GM23338 (cell line): Measurements from ENCODE around the gene LATS1. TPM values are rescaled to one million over a fixed set of nuclear protein-coding genes. Genes with fewer than 3 reads are reported as not detected.

Experiments used
- ATAC-seq: fragments of 200-7000 bp; cut with Tn5 transposase; 3 replicates; pipeline ENCODE4 v1.9.1; 2020
- DNase-seq: peaks from one replicate; pipeline ENCODE4 v3.0.0-alpha.2; 2015; ENCODE audit warnings: low spot score
- H2AFZ ChIP-seq: fragments of 200-600 bp; sonication (generic); 2 replicates; pipeline ENCODE4 v1.8.0; 2016; ENCODE audit warnings: antibody characterized with exemption, mild to moderate bottlenecking, moderate library complexity
- H3F3A ChIP-seq: fragments of 200-600 bp; sonication (generic); replicated peaks from 2 replicates; pipeline ENCODE4 v1.8.0; 2017; ENCODE audit warnings: antibody characterized with exemption, mixed run types, low read depth
- H3K27ac ChIP-seq: fragments of 200-600 bp; sonication (generic); 2 replicates; pipeline ENCODE4 v1.6.1; 2016; ENCODE audit warnings: low read depth
- H3K27me3 ChIP-seq: fragments of 200-600 bp; sonication (generic); 2 replicates; pipeline ENCODE4 v1.8.0; 2016; ENCODE audit warnings: mild to moderate bottlenecking, mixed run types, moderate library complexity; ENCODE audit not compliant: insufficient read depth
- H3K36me3 ChIP-seq: fragments of 200-600 bp; sonication (generic); 2 replicates; pipeline ENCODE4 v1.8.0; 2016; ENCODE audit warnings: mild to moderate bottlenecking; ENCODE audit not compliant: insufficient read depth
- H3K4me1 ChIP-seq: fragments of 200-600 bp; sonication (generic); 2 replicates; pipeline ENCODE4 v1.8.0; 2016; ENCODE audit warnings: mild to moderate bottlenecking, moderate library complexity; ENCODE audit not compliant: insufficient read depth
- H3K4me2 ChIP-seq: fragments of 200-600 bp; sonication (generic); 2 replicates; pipeline ENCODE4 v1.7.1; 2017; ENCODE audit warnings: mixed run types
- H3K4me3 ChIP-seq: fragments of 200-600 bp; sonication (generic); 2 replicates; pipeline ENCODE4 v1.6.1; 2016; ENCODE audit warnings: mixed run types
- H3K79me2 ChIP-seq: fragments of 200-600 bp; sonication (generic); replicated peaks from 2 replicates; pipeline ENCODE4 v1.8.0; 2017; ENCODE audit warnings: mild to moderate bottlenecking; ENCODE audit not compliant: insufficient read depth
- H3K9me2 ChIP-seq: fragments of 200-600 bp; sonication (generic); 2 replicates; pipeline ENCODE4 v1.8.0; 2017; ENCODE audit not compliant: insufficient read depth
- H4K20me1 ChIP-seq: fragments of 200-600 bp; sonication (generic); replicated peaks from 2 replicates; pipeline ENCODE4 v1.8.0; 2017; ENCODE audit warnings: mild to moderate bottlenecking; ENCODE audit not compliant: insufficient read depth
- H3K27ac Mint-ChIP-seq: 2 replicates; pipeline ENCODE4 v1.8.0; 2020; ENCODE audit warnings: inconsistent platforms, mild to moderate bottlenecking, moderate library complexity, mixed read lengths
- H3K27me3 Mint-ChIP-seq: 3 replicates; pipeline ENCODE4 v1.8.0; 2022; ENCODE audit warnings: low read depth, mild to moderate bottlenecking, moderate library complexity, mixed read lengths, inconsistent platforms; ENCODE audit not compliant: insufficient read depth, poor library complexity
- H3K36me3 Mint-ChIP-seq: 3 replicates; pipeline ENCODE4 v1.8.0; 2021; ENCODE audit warnings: low read depth, mild to moderate bottlenecking, inconsistent platforms, moderate library complexity, mixed read lengths
- H3K4me1 Mint-ChIP-seq: 3 replicates; pipeline ENCODE4 v1.8.0; 2020; ENCODE audit warnings: mild to moderate bottlenecking, inconsistent platforms, mixed read lengths
- H3K4me3 Mint-ChIP-seq: 3 replicates; pipeline ENCODE4 v1.8.0; 2021; ENCODE audit warnings: moderate library complexity, mild to moderate bottlenecking, inconsistent platforms, mixed read lengths
- H3K9me3 Mint-ChIP-seq: 3 replicates; pipeline ENCODE4 v1.8.0; 2020; ENCODE audit warnings: moderate library complexity, mild to moderate bottlenecking, inconsistent platforms, mixed read lengths
- CREB1 ChIP-seq: fragments of 250-450 bp; sonication (Bioruptor Pico); IDR thresholded peaks from 2 replicates; pipeline ENCODE4 v1.5.0; 2020; ENCODE audit warnings: low read depth, mild to moderate bottlenecking, moderate library complexity
- EZH2 ChIP-seq: fragments of 200-600 bp; sonication (generic); IDR thresholded peaks from one replicate; pipeline ENCODE4 v1.8.0; 2017; ENCODE audit warnings: antibody characterized with exemption, mild to moderate bottlenecking, low read depth; ENCODE audit not compliant: unreplicated experiment
- EZH2phosphoT487 ChIP-seq: fragments of 200-600 bp; sonication (generic); IDR thresholded peaks from one replicate; pipeline ENCODE4 v1.8.1; 2018; ENCODE audit warnings: antibody characterized with exemption; ENCODE audit not compliant: unreplicated experiment
- JUNB ChIP-seq: IDR thresholded peaks from one replicate; pipeline ENCODE4 v1.6.1; 2016; ENCODE audit warnings: antibody characterized with exemption; ENCODE audit not compliant: unreplicated experiment
- NANOG ChIP-seq: IDR thresholded peaks from 2 replicates; pipeline ENCODE4 v1.6.1; 2016; ENCODE audit warnings: antibody characterized with exemption, borderline replicate concordance
- POLR2AphosphoS5 ChIP-seq: IDR thresholded peaks from 2 replicates; pipeline ENCODE4 v1.6.1; 2016; ENCODE audit warnings: antibody characterized with exemption, low read depth
- ZNF114 ChIP-seq: fragments of 250-450 bp; sonication (Bioruptor Pico); IDR thresholded peaks from 2 replicates; pipeline ENCODE4 v1.5.0; 2020; ENCODE audit warnings: mild to moderate bottlenecking, moderate library complexity
- polyA plus RNA-seq: library from polyadenylated mRNA; unstranded; fragments of >200 nt; fragmentation: Nextera tagmentation; extraction: Ambion mirVana; gene quantifications from 2 replicates; pipeline ENCODE4 v1.2.1, GENCODE V29; 2016
- total RNA-seq: library from RNA; depleted of rRNA; stranded (reverse); fragments of >200 nt; shearing (Covaris generic); gene quantifications from 2 replicates; pipeline ENCODE4 v1.2.3, GENCODE V29; 2014
- TF ChIP-seq, protein P1 (sequence below): fragments of 250-450 bp; sonication (Bioruptor Pico); IDR thresholded peaks from 2 replicates; pipeline ENCODE4 v1.5.0; 2020; ENCODE audit warnings: mild to moderate bottlenecking, moderate library complexity
- TF ChIP-seq, protein P2 (sequence below): IDR thresholded peaks from one replicate; pipeline ENCODE4 v1.6.1; 2018; ENCODE audit warnings: antibody characterized with exemption; ENCODE audit not compliant: unreplicated experiment
- TF ChIP-seq, protein P3 (sequence below), 2 experiments: fragments of 200-600 bp in 1 of 2; sonication (generic) in 1 of 2; conservative IDR thresholded peaks; 2 replicates each; pipeline versions ENCODE4 v1.5.1 to v1.6.1; 2016 to 2017; ENCODE audit warnings: antibody characterized with exemption in 2 of 2, low read depth in 2 of 2, mild to moderate bottlenecking in 2 of 2, moderate library complexity in 1 of 2

The LATS1 gene
- total and polyA plus RNA-seq, 2 experiments from 2014 or later = 7.5 to 18.8 TPM

DNA sequence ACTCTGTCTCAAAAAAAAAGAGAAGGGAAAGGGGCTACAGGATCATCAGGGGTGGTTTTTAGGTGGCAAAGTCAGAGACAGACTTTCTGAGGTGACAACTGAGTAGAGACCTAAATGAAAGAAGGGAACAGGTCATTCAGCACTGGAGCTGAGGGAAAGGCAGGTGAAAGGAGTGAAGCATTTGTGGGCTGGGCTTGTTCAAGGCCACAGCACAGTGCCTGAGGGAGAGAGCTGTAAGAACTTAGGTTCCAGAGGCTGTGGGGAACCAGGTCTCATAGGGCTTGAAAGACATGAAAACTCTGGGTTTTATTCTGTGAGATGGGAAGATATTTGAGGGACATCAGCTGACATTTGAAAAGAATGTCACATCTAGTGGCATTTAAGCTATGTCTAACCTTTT is 90.2 kb downstream of the LATS1 start (continued):
- TF ChIP-seq, protein P1, sequence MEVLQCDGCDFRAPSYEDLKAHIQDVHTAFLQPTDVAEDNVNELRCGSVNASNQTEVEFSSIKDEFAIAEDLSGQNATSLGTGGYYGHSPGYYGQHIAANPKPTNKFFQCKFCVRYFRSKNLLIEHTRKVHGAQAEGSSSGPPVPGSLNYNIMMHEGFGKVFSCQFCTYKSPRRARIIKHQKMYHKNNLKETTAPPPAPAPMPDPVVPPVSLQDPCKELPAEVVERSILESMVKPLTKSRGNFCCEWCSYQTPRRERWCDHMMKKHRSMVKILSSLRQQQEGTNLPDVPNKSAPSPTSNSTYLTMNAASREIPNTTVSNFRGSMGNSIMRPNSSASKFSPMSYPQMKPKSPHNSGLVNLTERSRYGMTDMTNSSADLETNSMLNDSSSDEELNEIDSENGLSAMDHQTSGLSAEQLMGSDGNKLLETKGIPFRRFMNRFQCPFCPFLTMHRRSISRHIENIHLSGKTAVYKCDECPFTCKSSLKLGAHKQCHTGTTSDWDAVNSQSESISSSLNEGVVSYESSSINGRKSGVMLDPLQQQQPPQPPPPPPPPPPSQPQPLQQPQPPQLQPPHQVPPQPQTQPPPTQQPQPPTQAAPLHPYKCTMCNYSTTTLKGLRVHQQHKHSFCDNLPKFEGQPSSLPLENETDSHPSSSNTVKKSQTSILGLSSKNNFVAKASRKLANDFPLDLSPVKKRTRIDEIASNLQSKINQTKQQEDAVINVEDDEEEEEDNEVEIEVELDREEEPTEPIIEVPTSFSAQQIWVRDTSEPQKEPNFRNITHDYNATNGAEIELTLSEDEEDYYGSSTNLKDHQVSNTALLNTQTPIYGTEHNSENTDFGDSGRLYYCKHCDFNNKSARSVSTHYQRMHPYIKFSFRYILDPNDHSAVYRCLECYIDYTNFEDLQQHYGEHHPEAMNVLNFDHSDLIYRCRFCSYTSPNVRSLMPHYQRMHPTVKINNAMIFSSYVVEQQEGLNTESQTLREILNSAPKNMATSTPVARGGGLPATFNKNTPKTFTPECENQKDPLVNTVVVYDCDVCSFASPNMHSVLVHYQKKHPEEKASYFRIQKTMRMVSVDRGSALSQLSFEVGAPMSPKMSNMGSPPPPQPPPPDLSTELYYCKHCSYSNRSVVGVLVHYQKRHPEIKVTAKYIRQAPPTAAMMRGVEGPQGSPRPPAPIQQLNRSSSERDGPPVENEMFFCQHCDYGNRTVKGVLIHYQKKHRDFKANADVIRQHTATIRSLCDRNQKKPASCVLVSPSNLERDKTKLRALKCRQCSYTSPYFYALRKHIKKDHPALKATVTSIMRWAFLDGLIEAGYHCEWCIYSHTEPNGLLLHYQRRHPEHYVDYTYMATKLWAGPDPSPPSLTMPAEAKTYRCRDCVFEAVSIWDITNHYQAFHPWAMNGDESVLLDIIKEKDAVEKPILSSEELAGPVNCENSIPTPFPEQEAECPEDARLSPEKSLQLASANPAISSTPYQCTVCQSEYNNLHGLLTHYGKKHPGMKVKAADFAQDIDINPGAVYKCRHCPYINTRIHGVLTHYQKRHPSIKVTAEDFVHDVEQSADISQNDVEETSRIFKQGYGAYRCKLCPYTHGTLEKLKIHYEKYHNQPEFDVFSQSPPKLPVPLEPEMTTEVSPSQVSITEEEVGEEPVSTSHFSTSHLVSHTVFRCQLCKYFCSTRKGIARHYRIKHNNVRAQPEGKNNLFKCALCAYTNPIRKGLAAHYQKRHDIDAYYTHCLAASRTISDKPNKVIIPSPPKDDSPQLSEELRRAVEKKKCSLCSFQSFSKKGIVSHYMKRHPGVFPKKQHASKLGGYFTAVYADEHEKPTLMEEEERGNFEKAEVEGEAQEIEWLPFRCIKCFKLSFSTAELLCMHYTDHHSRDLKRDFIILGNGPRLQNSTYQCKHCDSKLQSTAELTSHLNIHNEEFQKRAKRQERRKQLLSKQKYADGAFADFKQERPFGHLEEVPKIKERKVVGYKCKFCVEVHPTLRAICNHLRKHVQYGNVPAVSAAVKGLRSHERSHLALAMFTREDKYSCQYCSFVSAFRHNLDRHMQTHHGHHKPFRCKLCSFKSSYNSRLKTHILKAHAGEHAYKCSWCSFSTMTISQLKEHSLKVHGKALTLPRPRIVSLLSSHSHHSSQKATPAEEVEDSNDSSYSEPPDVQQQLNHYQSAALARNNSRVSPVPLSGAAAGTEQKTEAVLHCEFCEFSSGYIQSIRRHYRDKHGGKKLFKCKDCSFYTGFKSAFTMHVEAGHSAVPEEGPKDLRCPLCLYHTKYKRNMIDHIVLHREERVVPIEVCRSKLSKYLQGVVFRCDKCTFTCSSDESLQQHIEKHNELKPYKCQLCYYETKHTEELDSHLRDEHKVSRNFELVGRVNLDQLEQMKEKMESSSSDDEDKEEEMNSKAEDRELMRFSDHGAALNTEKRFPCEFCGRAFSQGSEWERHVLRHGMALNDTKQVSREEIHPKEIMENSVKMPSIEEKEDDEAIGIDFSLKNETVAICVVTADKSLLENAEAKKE (CRISPR knock-in tag) = no peak
- TF ChIP-seq ZNF114 (CRISPR knock-in tag) = no peak
- no peak for TF ChIP-seq NANOG
- no peak for TF ChIP-seq EZH2phosphoT487
- TF ChIP-seq, protein P2, sequence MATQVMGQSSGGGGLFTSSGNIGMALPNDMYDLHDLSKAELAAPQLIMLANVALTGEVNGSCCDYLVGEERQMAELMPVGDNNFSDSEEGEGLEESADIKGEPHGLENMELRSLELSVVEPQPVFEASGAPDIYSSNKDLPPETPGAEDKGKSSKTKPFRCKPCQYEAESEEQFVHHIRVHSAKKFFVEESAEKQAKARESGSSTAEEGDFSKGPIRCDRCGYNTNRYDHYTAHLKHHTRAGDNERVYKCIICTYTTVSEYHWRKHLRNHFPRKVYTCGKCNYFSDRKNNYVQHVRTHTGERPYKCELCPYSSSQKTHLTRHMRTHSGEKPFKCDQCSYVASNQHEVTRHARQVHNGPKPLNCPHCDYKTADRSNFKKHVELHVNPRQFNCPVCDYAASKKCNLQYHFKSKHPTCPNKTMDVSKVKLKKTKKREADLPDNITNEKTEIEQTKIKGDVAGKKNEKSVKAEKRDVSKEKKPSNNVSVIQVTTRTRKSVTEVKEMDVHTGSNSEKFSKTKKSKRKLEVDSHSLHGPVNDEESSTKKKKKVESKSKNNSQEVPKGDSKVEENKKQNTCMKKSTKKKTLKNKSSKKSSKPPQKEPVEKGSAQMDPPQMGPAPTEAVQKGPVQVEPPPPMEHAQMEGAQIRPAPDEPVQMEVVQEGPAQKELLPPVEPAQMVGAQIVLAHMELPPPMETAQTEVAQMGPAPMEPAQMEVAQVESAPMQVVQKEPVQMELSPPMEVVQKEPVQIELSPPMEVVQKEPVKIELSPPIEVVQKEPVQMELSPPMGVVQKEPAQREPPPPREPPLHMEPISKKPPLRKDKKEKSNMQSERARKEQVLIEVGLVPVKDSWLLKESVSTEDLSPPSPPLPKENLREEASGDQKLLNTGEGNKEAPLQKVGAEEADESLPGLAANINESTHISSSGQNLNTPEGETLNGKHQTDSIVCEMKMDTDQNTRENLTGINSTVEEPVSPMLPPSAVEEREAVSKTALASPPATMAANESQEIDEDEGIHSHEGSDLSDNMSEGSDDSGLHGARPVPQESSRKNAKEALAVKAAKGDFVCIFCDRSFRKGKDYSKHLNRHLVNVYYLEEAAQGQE = no peak
- TF ChIP-seq CREB1 = no peak

GRCh38 chr6:149615805-149616204 is 102.1 kb downstream of the LATS1 start:
- H3K9me3 Mint-ChIP-seq = peaks cover 10% of the 10 kb centered on the region; the same call in 2 of the 3 replicates
- no peaks in the 10 kb centered on the region for H3K4me1 Mint-ChIP-seq
- no peak overlapping the region for H3K27ac Mint-ChIP-seq
- no peak overlapping the region for H3K4me3 ChIP-seq
- H2AFZ ChIP-seq = no peak overlapping the region
- H3K4me2 ChIP-seq = no peak overlapping the region
- H3K36me3 ChIP-seq = no peaks in the 10 kb centered on the region
- no peaks in the 10 kb centered on the region for H3K27me3 ChIP-seq
- H3F3A ChIP-seq = no peaks in the 10 kb centered on the region
- H3K4me1 ChIP-seq = no peaks in the 10 kb centered on the region
- H3K9me2 ChIP-seq = no peaks in the 10 kb centered on the region
- ATAC-seq (no peak), DNase-seq (no peak)
- no peaks in the 10 kb centered on the region for H3K79me2 ChIP-seq
- peaks cover 4% of the 10 kb centered on the region for H4K20me1 ChIP-seq
- H3K27me3 Mint-ChIP-seq = peaks cover 5% of the 10 kb centered on the region
- no peak overlapping the region for H3K27ac ChIP-seq
- no peak overlapping the region for H3K4me3 Mint-ChIP-seq
- peaks cover 29% of the 10 kb centered on the region for H3K36me3 Mint-ChIP-seq
- no peak for TF ChIP-seq CREB1
- TF ChIP-seq, protein P3, sequence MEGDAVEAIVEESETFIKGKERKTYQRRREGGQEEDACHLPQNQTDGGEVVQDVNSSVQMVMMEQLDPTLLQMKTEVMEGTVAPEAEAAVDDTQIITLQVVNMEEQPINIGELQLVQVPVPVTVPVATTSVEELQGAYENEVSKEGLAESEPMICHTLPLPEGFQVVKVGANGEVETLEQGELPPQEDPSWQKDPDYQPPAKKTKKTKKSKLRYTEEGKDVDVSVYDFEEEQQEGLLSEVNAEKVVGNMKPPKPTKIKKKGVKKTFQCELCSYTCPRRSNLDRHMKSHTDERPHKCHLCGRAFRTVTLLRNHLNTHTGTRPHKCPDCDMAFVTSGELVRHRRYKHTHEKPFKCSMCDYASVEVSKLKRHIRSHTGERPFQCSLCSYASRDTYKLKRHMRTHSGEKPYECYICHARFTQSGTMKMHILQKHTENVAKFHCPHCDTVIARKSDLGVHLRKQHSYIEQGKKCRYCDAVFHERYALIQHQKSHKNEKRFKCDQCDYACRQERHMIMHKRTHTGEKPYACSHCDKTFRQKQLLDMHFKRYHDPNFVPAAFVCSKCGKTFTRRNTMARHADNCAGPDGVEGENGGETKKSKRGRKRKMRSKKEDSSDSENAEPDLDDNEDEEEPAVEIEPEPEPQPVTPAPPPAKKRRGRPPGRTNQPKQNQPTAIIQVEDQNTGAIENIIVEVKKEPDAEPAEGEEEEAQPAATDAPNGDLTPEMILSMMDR (conservative IDR thresholded peaks at IDR 0.05; ENCODE audit: low read depth in 2 of 2) = no peak
- no peak for TF ChIP-seq EZH2
- TF ChIP-seq, protein P2 = no peak
- no peak for TF ChIP-seq POLR2AphosphoS5
- TF ChIP-seq EZH2phosphoT487 = no peak
- no peak for TF ChIP-seq JUNB
